Mesothelial cell of epicardium (in vitro differentiated cells): ENCODE measurements around the gene TNNI2. TPM values are rescaled to one million over a fixed set of nuclear protein-coding genes. Genes with fewer than 3 reads are reported as not detected.

Experiments
- DNase-seq, 2 experiments: peaks; one replicate each; pipeline ENCODE4 v3.0.0; 2021; ENCODE audit warnings: low spot score in 2 of 2; ENCODE audit not compliant: unreplicated experiment in 2 of 2
- H3K27ac Mint-ChIP-seq: 2 replicates; pipeline ENCODE4 v1.8.0; 2021; ENCODE audit warnings: mixed read lengths
- H3K27me3 Mint-ChIP-seq: 2 replicates; pipeline ENCODE4 v1.8.0; 2021; ENCODE audit warnings: low read depth, mixed read lengths
- H3K36me3 Mint-ChIP-seq: 2 replicates; pipeline ENCODE4 v1.8.0; 2021; ENCODE audit warnings: mixed read lengths
- H3K4me1 Mint-ChIP-seq: 2 replicates; pipeline ENCODE4 v1.8.0; 2021; ENCODE audit warnings: mixed read lengths
- H3K4me3 Mint-ChIP-seq: 2 replicates; pipeline ENCODE4 v1.8.0; 2021; ENCODE audit warnings: mild to moderate bottlenecking, moderate library complexity, mixed read lengths
- H3K9me3 Mint-ChIP-seq: 2 replicates; pipeline ENCODE4 v1.8.0; 2021; ENCODE audit warnings: mixed read lengths
- total RNA-seq: library from RNA; stranded (reverse); gene quantifications from 3 replicates; pipeline ENCODE4 v1.2.1, GENCODE V29; 2021
- TF ChIP-seq, protein P1 (sequence below): fragments of 200-600 bp; sonication (generic); IDR thresholded peaks from one replicate; pipeline ENCODE4 v1.5.0; 2021; ENCODE audit warnings: antibody characterized with exemption; ENCODE audit not compliant: unreplicated experiment

Gene TNNI2
- total RNA-seq, 1 donor from 2014 or later = 1.3 TPM

DNA sequence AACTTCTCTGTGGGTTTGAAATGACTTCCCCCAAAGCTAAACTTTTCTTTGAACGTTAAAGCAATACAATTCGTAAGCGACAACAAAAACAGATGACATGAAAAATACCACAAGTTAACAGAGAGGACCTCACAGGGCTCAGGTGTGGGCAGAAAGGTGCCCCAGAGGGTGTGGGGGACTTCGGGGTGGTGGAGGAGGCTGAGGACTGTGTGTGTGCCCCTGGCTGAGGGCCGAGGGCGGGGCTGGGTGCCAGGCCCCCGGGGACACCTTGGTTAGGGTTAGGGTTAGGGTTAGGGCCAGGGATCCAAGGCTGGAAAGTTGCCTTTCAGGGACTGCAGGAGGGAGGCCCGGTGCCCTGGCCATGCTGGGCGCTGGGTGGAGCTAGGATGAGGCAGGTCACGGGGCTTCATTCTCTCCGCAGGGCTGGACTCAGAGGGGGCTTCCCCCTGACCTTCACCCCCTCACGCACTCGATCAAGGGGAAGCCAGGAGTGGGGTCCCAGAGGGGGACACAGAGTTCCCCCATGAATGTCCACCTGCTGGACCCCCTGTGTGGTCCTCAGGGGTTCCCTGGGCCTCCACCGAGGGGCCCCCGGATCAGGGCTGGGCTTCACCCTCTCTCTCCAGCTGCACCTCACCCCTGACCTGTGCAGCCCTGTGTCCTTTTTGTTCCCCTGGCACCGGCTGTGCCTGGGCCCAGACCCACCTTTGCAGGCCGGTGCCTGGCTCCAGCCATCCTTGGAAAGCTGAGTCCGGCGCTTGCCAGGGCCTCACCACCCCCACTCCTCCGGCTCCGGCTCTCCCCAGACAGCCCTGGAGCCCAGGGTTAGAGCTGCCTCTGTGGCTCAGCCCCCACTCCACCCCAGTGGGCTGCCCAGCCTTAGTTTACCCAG, 7.0 kb downstream of the TNNI2 start:
- peaks cover 1% of the 10 kb centered on the region for H3K27me3 Mint-ChIP-seq
- H3K36me3 Mint-ChIP-seq = no peaks in the 10 kb centered on the region
- TF ChIP-seq, protein P1, sequence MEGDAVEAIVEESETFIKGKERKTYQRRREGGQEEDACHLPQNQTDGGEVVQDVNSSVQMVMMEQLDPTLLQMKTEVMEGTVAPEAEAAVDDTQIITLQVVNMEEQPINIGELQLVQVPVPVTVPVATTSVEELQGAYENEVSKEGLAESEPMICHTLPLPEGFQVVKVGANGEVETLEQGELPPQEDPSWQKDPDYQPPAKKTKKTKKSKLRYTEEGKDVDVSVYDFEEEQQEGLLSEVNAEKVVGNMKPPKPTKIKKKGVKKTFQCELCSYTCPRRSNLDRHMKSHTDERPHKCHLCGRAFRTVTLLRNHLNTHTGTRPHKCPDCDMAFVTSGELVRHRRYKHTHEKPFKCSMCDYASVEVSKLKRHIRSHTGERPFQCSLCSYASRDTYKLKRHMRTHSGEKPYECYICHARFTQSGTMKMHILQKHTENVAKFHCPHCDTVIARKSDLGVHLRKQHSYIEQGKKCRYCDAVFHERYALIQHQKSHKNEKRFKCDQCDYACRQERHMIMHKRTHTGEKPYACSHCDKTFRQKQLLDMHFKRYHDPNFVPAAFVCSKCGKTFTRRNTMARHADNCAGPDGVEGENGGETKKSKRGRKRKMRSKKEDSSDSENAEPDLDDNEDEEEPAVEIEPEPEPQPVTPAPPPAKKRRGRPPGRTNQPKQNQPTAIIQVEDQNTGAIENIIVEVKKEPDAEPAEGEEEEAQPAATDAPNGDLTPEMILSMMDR = no peak
- H3K9me3 Mint-ChIP-seq = no peaks in the 10 kb centered on the region
- peaks cover 20% of the 10 kb centered on the region for H3K4me1 Mint-ChIP-seq
- H3K4me3 Mint-ChIP-seq = no peak overlapping the region
- H3K27ac Mint-ChIP-seq = no peak overlapping the region
- DNase-seq = no peak

DNA sequence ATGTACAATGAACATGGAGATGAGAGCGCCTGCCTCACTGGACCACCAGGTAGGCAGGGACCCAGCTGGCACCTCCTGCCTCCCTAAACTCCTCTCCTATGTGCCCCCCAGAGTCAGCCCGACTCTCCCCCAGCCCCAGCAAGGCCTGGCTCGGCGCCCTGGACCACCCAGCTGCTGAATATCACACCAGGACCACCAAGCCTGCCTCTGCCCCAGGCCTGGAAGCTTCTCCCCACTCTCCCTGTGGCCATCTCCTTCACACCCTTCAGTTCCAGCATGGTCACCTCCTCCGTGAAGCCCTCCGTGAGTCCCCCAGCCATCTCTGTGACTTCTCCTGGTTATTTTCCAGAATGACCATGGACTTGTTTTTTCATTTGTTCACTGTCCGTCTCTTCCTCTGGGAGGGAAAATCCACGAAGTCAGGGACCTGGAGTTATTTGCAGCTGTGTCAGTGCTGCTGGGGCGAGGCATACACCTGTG, 7.7 kb downstream of the TNNI2 start:
- no peak overlapping the region for H3K27ac Mint-ChIP-seq
- no peak overlapping the region for H3K4me3 Mint-ChIP-seq
- DNase-seq = no peak
- peaks cover 1% of the 10 kb centered on the region for H3K27me3 Mint-ChIP-seq
- H3K9me3 Mint-ChIP-seq = no peaks in the 10 kb centered on the region
- no peaks in the 10 kb centered on the region for H3K36me3 Mint-ChIP-seq
- TF ChIP-seq, protein P1 = no peak
- H3K4me1 Mint-ChIP-seq = peaks cover 20% of the 10 kb centered on the region

DNA sequence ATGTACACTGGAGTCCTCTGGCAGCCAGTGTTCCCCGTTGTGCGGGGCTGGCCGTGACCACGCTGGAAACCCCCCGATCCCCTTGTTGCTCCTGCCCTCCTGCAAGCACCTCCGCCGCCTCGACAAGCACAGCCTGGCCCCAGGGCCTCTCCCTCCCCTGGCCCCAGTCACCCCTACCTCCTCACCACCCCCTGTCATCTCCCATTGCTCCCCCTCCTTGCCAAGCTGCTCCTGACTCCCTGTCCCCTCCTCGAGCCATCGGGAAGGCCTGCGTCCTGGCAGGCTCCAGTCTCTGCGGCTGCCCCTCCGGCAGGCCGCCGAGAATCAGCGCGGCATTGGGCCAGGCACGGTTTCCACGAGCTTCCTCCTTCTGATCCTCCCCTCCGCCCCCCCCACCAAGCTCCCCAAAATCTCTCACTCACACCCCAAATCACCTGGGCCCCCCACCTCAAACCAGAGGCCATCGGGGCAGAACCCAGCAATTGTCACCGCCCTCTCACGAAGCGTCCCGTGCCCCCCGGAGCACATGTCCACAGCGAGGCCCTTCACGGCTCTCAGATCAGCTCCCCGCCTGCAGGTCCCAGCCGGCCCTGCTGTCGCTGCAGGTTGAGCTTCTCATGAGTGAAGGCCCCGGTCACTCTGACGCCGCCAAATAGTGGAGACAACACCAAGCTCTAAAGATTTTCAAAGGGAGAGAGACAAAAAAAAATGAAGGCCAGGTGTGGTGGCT, 8.4 kb downstream of the TNNI2 start:
- Mint-ChIP-seq H3K9me3 (no peaks in the 10 kb centered on the region), H3K27ac (no peak overlapping the region), H3K4me1 (peaks cover 20% of the 10 kb centered on the region), H3K27me3 (peaks cover 1% of the 10 kb centered on the region), H3K36me3 (no peaks in the 10 kb centered on the region), H3K4me3 (no peak overlapping the region)
- TF ChIP-seq, protein P1 = no peak
- DNase-seq = no peak

DNA sequence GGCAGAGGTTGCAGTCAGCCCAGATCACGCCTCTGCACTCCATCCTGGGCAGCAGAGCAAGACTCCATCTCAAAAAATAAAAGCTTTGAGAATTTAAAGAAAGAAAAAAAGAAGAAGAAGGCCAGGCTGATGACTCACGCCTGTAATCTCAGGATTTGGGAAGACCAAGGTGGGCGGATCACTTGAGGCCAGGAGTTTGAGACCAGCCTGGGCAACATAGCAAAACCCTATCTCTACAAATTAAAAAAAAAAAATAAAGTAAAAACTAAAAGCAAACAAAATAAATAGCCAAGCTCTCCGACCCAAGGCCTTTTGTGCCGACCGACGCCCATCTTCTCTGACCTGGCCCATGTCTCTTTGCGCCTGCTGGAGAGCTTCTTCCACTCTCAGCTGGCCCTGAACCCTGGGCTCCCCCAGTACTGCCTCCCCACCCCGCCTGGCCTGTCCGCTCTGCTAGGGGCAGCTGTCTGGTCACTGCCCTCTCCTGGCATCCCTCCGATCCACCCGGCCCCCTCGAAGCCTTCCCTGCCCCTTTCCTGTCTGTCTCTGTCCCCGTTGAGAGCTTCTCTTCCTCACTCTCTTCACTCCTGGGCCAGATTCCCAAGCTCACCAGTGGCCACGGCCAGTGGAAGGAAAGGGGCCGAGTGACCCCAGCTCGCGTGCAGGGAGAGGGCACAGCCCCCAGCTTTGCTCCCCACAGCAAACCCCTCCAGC, 9.3 kb downstream of the TNNI2 start:
- H3K4me1 Mint-ChIP-seq = peaks cover 19% of the 10 kb centered on the region
- TF ChIP-seq, protein P1 = no peak
- no peak for DNase-seq
- no peaks in the 10 kb centered on the region for H3K36me3 Mint-ChIP-seq
- H3K27ac Mint-ChIP-seq = no peak overlapping the region
- no peak overlapping the region for H3K4me3 Mint-ChIP-seq
- no peaks in the 10 kb centered on the region for H3K9me3 Mint-ChIP-seq
- peaks cover 1% of the 10 kb centered on the region for H3K27me3 Mint-ChIP-seq

DNA sequence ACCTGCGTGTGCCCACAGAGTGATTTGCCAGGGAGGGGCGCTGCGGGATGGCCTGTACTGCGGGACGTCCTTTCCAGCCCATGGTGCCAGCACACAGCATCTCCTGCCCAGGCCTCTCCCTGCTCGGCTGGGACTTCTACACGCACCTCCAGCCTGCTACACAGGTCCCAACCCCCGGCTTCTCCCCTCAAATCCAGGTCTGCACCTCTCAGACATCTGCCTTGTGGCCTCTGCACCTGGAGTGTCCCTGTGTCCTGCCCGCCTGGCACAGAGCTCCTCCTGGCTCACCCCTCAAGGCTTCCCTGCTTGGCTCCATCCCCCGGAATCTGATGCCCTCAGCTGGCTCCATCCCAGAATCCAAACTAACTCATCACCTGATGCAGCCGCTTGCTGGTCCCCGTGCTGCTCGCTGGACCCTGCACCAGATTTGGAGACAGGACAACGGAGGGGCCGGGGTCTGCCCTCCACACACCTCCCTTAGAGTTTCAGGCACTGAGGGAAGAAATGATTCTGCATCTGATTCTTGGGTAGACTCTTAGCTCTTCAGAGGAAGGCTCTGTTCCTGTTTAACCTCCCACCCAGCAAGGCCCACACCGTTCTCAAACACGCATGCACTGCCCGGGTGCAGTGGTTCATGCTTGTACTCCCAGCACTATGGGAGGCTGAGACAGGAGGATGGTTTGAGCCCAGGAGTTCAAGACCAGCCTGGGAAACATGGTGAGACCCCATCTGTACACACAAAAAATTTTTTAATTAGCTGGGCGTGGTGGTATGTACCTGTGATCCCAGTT, 10.1 kb downstream of the TNNI2 start:
- no peak for DNase-seq
- no peak overlapping the region for H3K27ac Mint-ChIP-seq
- H3K4me1 Mint-ChIP-seq = peaks cover 12% of the 10 kb centered on the region
- H3K36me3 Mint-ChIP-seq = no peaks in the 10 kb centered on the region
- H3K9me3 Mint-ChIP-seq = no peaks in the 10 kb centered on the region
- no peak overlapping the region for H3K4me3 Mint-ChIP-seq
- H3K27me3 Mint-ChIP-seq = peaks cover 1% of the 10 kb centered on the region
- TF ChIP-seq, protein P1 = no peak
